H1 (cell line): ENCODE data around the gene CHPF. TPM values are rescaled to one million over a fixed set of nuclear protein-coding genes. Genes with fewer than 3 reads are reported as not detected.

Source experiments
- ASH2L ChIP-seq: fragments of 200-600, 300-600 bp; sonication (generic); IDR thresholded peaks from one replicate; pipeline ENCODE4 v1.7.1; 2017; ENCODE audit warnings: low read length
- BCL11A ChIP-seq, 2 experiments: IDR thresholded peaks; one replicate each; pipeline ENCODE4 v1.6.1; 2011; ENCODE audit warnings: low read depth in 2 of 2, low read length in 2 of 2, mild to moderate bottlenecking in 2 of 2
- EGR1 ChIP-seq: IDR thresholded peaks from 2 replicates; pipeline ENCODE4 v1.6.1; 2011; ENCODE audit warnings: low read depth, low read length, borderline replicate concordance
- EP300 ChIP-seq, 2 experiments: IDR thresholded peaks; 1 replicate in 1 of 2; 2 replicates in 1 of 2; pipeline ENCODE4 v1.6.1; 2011 to 2012; ENCODE audit warnings: low read depth in 2 of 2, low read length in 2 of 2, mild to moderate bottlenecking in 2 of 2, borderline replicate concordance in 1 of 2, inconsistent platforms in 1 of 2, moderate library complexity in 1 of 2
- GTF2F1 ChIP-seq: IDR thresholded peaks from 2 replicates; pipeline ENCODE4 v1.6.1; 2012; ENCODE audit warnings: low read depth, low read length, improper control_type of control experiment, borderline replicate concordance
- JUND ChIP-seq: IDR thresholded peaks from 2 replicates; pipeline ENCODE4 v1.6.1; 2011; ENCODE audit warnings: mild to moderate bottlenecking, improper control_type of control experiment, low read length
- KDM4A ChIP-seq: IDR thresholded peaks from one replicate; pipeline ENCODE4 v1.7.1; 2012; ENCODE audit warnings: low read depth, mild to moderate bottlenecking, moderate library complexity, low read length, inconsistent platforms; ENCODE audit not compliant: severe bottlenecking
- MAFK ChIP-seq: IDR thresholded peaks from 2 replicates; pipeline ENCODE4 v1.6.1; 2012; ENCODE audit warnings: low read depth, mild to moderate bottlenecking, improper control_type of control experiment, low read length
- POLR2AphosphoS5 ChIP-seq: IDR thresholded peaks from 2 replicates; pipeline ENCODE4 v1.6.1; 2011; ENCODE audit warnings: low read depth, low read length
- SAP30 ChIP-seq: fragments of 300-600 bp; sonication (generic); IDR thresholded peaks from 2 replicates; pipeline ENCODE4 v1.7.1; 2012; ENCODE audit warnings: low read length, moderate library complexity, mild to moderate bottlenecking, inconsistent platforms; ENCODE audit not compliant: insufficient read depth, insufficient replicate concordance
- SIN3A ChIP-seq, 2 experiments: IDR thresholded peaks in 1 of 2; conservative IDR thresholded peaks in 1 of 2; 2 replicates each; pipeline ENCODE4 v1.6.1; 2011 to 2012; ENCODE audit warnings: low read length in 2 of 2, improper control_type of control experiment in 1 of 2, low read depth in 1 of 2, mild to moderate bottlenecking in 1 of 2
- SUZ12 ChIP-seq: fragments of 200-600 bp; sonication (generic); IDR thresholded peaks from 2 replicates; pipeline ENCODE4 v1.6.1; 2012; ENCODE audit warnings: mild to moderate bottlenecking, inconsistent platforms, low read length, moderate library complexity, mixed read lengths
- TAF7 ChIP-seq: optimal IDR thresholded peaks from 2 replicates; pipeline ENCODE3; 2011; ENCODE audit warnings: low read depth, mild to moderate bottlenecking, inconsistent platforms, low read length, moderate library complexity, borderline replicate concordance
- YY1 ChIP-seq: IDR thresholded peaks from 2 replicates; pipeline ENCODE4 v1.6.1; 2011; ENCODE audit warnings: low read depth, mild to moderate bottlenecking, low read length
- polyA plus RNA-seq, 7 experiments: library from polyadenylated mRNA; depleted of rRNA in 3 of 7; stranded (reverse) in 5 of 7; unstranded in 2 of 7; fragments of >200 nt in 5 of 7; fragments of 200-250 nt in 2 of 7; gene quantifications; 1 replicate in 5 of 7; 2 replicates in 1 of 7; 4 replicates in 1 of 7; pipeline versions ENCODE4 v1.2.1 to v1.2.3, GENCODE V29; 2011 to 2013; ENCODE audit warnings: missing spikeins in 2 of 7, mixed read lengths in 2 of 7
- total RNA-seq: library from RNA; stranded (reverse); fragmentation: NEBNext Ultra II Directional; extraction: Animal tissue kit (Norgen Biotek cat#: 25700); gene quantifications from 2 replicates; pipeline ENCODE4 v1.2.1, GENCODE V29; 2021
- TF ChIP-seq, protein P1 (sequence below): IDR thresholded peaks from 2 replicates; pipeline ENCODE4 v1.6.1; 2012; ENCODE audit warnings: inconsistent platforms

Gene CHPF
- total and polyA plus RNA-seq, 2 of the 8 experiments (the other 6 are each of a cell fraction or from before 2014, with no cell fraction given) = 62.9 to 67.3 TPM

DNA sequence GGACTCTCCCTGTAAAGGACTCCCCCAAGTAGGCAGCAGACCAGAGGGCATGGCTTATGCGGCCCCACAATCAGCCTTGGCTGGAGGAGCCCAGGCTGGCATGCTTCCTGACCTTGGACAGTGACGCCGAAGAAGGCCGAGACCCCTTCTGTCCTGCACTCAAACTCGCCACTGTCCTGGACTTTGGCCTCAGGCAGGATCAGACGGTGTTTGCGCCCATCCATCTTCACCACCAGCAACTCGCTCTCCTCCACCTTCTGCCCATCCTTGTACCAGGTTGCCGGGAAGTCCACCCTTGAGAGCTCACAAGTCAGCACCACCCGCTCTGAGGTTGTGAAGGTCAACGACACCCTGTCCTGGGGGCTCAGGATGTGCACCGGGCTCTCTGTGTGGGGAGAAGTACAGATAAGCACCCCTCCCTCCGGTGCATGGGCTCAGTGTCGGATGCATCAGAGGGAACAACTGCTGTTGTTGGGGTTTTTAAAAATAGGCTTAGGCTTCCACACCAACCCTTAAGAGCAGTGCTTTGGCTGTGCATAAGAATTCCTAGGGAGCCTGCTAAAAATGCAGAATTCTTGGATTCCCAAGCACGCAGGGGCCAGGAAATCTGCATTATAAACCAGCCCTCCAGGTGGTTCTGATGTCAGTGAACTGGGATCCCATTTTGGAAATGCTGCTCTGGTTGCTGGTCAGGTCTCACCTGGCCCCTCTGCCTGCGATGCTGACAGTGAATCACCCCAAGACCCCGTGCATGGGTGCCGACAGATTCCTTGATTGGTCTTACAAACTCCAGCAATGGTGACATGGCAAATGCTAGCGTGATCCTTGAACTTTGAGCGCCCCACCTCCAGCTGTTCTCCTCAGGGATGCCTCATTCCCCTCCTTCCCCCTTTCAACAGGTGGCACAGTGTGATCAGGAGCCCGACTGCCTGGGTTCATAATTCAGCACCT, 21.8 kb upstream of the CHPF start (continued):
- TF ChIP-seq SIN3A (conservative IDR thresholded peaks at IDR 0.05 in 1 of 2, IDR thresholded peaks at IDR 0.05 in 1 of 2; ENCODE audit: low read depth in 1 of 2, low read length in 2 of 2) (peak in 1 of 2 experiments; percentile 46; a peak in 1 of 4 replicates), EGR1 (0 out of 2 replicates have a peak, but pooled peaks have one; percentile 33), POLR2AphosphoS5 (peak; percentile 64), JUND (peak; percentile 6; the same call in 1 of the 2 replicates), BCL11A (IDR thresholded peaks at IDR 0.05; ENCODE audit: low read depth in 2 of 2, low read length in 2 of 2) (peak in 1 of 2 experiments; percentile 38), TAF7 (peak; percentile 50), SAP30 (no peak), MAFK (peak; percentile 15; the same call in 1 of the 2 replicates), SUZ12 (no peak), EP300 (IDR thresholded peaks at IDR 0.05; ENCODE audit: borderline replicate concordance in 1 of 2, low read depth in 2 of 2, low read length in 2 of 2) (peak in 1 of 2 experiments; percentile 93; a peak in 1 of 3 replicates), GTF2F1 (0 out of 2 replicates have a peak, but pooled peaks have one; percentile 25), YY1 (peak; percentile 76; the same call in 1 of the 2 replicates), ASH2L (peak; percentile 74), KDM4A (no peak)
- TF ChIP-seq, protein P1, sequence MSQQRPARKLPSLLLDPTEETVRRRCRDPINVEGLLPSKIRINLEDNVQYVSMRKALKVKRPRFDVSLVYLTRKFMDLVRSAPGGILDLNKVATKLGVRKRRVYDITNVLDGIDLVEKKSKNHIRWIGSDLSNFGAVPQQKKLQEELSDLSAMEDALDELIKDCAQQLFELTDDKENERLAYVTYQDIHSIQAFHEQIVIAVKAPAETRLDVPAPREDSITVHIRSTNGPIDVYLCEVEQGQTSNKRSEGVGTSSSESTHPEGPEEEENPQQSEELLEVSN = no peak
